Measurements from ENCODE around the gene IQCM. TPM values are rescaled to one million over a fixed set of nuclear protein-coding genes. Genes with fewer than 3 reads are reported as not detected.

Gene IQCM
- total RNA-seq, 3 donors from 2014 or later = not detected

- intact Hi-C loops (cut with DNase I; ENCODE audit: low total_unique reads) = no loop called here
- Histone ChIP-seq H3K27ac (no peak overlapping the region), H3K4me3 (no peak overlapping the region), H3K36me3 (no peaks in the 10 kb centered on the region), H3K9me3 (no peaks in the 10 kb centered on the region), H3K4me1 (no peaks in the 10 kb centered on the region), H3K27me3 (no peaks in the 10 kb centered on the region)
- no peak for DNase-seq (ENCODE audit: low spot score in 2 of 2)
- TF ChIP-seq CTCF (IDR thresholded peaks at IDR 0.05) = no peak
- no peak for TF ChIP-seq POLR2A (IDR thresholded peaks at IDR 0.05)
- no peak for TF ChIP-seq POLR2AphosphoS5 (IDR thresholded peaks at IDR 0.05)
These were observed 31.6 kb downstream of the IQCM start for GRCh38 chr4:149784018-149784417.

GRCh38 chr4:149781150-149781549, 34.5 kb downstream of the IQCM start:
- intact Hi-C loops (cut with DNase I; ENCODE audit: low total_unique reads) = no loop called here
- no peak overlapping the region for H3K27ac ChIP-seq
- no peaks in the 10 kb centered on the region for H3K9me3 ChIP-seq
- H3K27me3 ChIP-seq = no peaks in the 10 kb centered on the region
- TF ChIP-seq CTCF (IDR thresholded peaks at IDR 0.05) = no peak
- no peak for TF ChIP-seq POLR2AphosphoS5 (IDR thresholded peaks at IDR 0.05)
- DNase-seq (ENCODE audit: low spot score in 2 of 2) = no peak
- no peak overlapping the region for H3K4me3 ChIP-seq
- H3K36me3 ChIP-seq = no peaks in the 10 kb centered on the region
- no peaks in the 10 kb centered on the region for H3K4me1 ChIP-seq

- TF ChIP-seq POLR2A (IDR thresholded peaks at IDR 0.05) (no peak), CTCF (IDR thresholded peaks at IDR 0.05) (no peak), POLR2AphosphoS5 (IDR thresholded peaks at IDR 0.05) (no peak)
- H3K4me1 ChIP-seq = no peaks in the 10 kb centered on the region
- no peak overlapping the region for H3K27ac ChIP-seq
- no peaks in the 10 kb centered on the region for H3K9me3 ChIP-seq
- no peaks in the 10 kb centered on the region for H3K27me3 ChIP-seq
- no peak overlapping the region for H3K4me3 ChIP-seq
- intact Hi-C loops (cut with DNase I; ENCODE audit: low total_unique reads) = no loop called here
- no peaks in the 10 kb centered on the region for H3K36me3 ChIP-seq
- DNase-seq (ENCODE audit: low spot score in 2 of 2) = no peak
These were observed 47.2 kb downstream of the IQCM start for GRCh38 chr4:149768477-149768876.

GRCh38 chr4:149766135-149766534, 49.5 kb downstream of the IQCM start:
- intact Hi-C loops (cut with DNase I; ENCODE audit: low total_unique reads) = no loop called here
- Histone ChIP-seq H3K4me1 (no peaks in the 10 kb centered on the region), H3K4me3 (no peak overlapping the region), H3K9me3 (no peaks in the 10 kb centered on the region), H3K27ac (no peak overlapping the region), H3K36me3 (no peaks in the 10 kb centered on the region), H3K27me3 (no peaks in the 10 kb centered on the region)
- TF ChIP-seq POLR2AphosphoS5 (IDR thresholded peaks at IDR 0.05) (no peak), POLR2A (IDR thresholded peaks at IDR 0.05) (no peak), CTCF (IDR thresholded peaks at IDR 0.05) (no peak)
- DNase-seq (ENCODE audit: low spot score in 2 of 2) = no peak

- H3K27me3 ChIP-seq = no peaks in the 10 kb centered on the region
- TF ChIP-seq POLR2A (IDR thresholded peaks at IDR 0.05) (no peak), POLR2AphosphoS5 (IDR thresholded peaks at IDR 0.05) (no peak), CTCF (IDR thresholded peaks at IDR 0.05) (no peak)
- H3K9me3 ChIP-seq = no peaks in the 10 kb centered on the region
- no peaks in the 10 kb centered on the region for H3K4me1 ChIP-seq
- no peak for DNase-seq (ENCODE audit: low spot score in 2 of 2)
- no peaks in the 10 kb centered on the region for H3K36me3 ChIP-seq
- intact Hi-C loops (cut with DNase I; ENCODE audit: low total_unique reads) = no loop called here
- H3K27ac ChIP-seq = no peak overlapping the region
- no peak overlapping the region for H3K4me3 ChIP-seq
These were observed 50.0 kb downstream of the IQCM start for GRCh38 chr4:149765630-149766029.

Data from breast epithelium (tissue), 4 donors.